C4-2B (cell line): Measurements from ENCODE around the gene ZFP1.

ENCODE experiments used
- CTCF ChIP-seq: fragments of 450-650 bp; conservative IDR thresholded peaks from 2 replicates; pipeline ENCODE4 v1.5.1; 2017; ENCODE audit warnings: mild to moderate bottlenecking
- ZFX ChIP-seq: fragments of 450-650 bp; IDR thresholded peaks from 2 replicates; pipeline ENCODE4 v1.6.1; 2017

GRCh38 chr16:75102595-75102994 is 45.7 kb upstream of the ZFP1 start:
- no peak for TF ChIP-seq CTCF
- no peak for TF ChIP-seq ZFX
